ENCODE results near the gene PHC2.

The PHC2 gene

GRCh38 chr1:33343539-33343938, 87.4 kb downstream of the PHC2 start:
- H3K9me3 ChIP-seq (ENCODE audit: control insufficient read depth, low read length) = no peaks in the 10 kb centered on the region
- no peak overlapping the region for H3K4me2 ChIP-seq (ENCODE audit: low read length)
- no peak for TF ChIP-seq CTCF (IDR thresholded peaks at IDR 0.05)
- peaks cover 6% of the 10 kb centered on the region for H3K4me1 ChIP-seq
- no peaks in the 10 kb centered on the region for H3K27me3 ChIP-seq (ENCODE audit: control insufficient read depth, insufficient read depth, low read length)
- H3K4me3 ChIP-seq (ENCODE audit: low read depth, low read length) = no peak overlapping the region
- no peak overlapping the region for H2AFZ ChIP-seq
- peaks cover 51% of the 10 kb centered on the region for H3K79me2 ChIP-seq
- H3K9ac ChIP-seq = no peak overlapping the region
- H3K27ac ChIP-seq = no peak overlapping the region
- no peaks in the 10 kb centered on the region for H3K36me3 ChIP-seq (ENCODE audit: control insufficient read depth, insufficient read depth, low read length)

- H3K4me2 ChIP-seq (ENCODE audit: low read length) = no peak overlapping the region
- no peak overlapping the region for H2AFZ ChIP-seq
- H3K9me3 ChIP-seq (ENCODE audit: control insufficient read depth, low read length) = no peaks in the 10 kb centered on the region
- peaks cover 3% of the 10 kb centered on the region for H3K4me1 ChIP-seq
- no peak overlapping the region for H3K9ac ChIP-seq
- no peaks in the 10 kb centered on the region for H3K36me3 ChIP-seq (ENCODE audit: control insufficient read depth, insufficient read depth, low read length)
- no peak overlapping the region for H3K4me3 ChIP-seq (ENCODE audit: low read depth, low read length)
- H3K27ac ChIP-seq = no peak overlapping the region
- peaks cover 49% of the 10 kb centered on the region for H3K79me2 ChIP-seq
- no peaks in the 10 kb centered on the region for H3K27me3 ChIP-seq (ENCODE audit: control insufficient read depth, insufficient read depth, low read length)
- TF ChIP-seq CTCF (IDR thresholded peaks at IDR 0.05) = no peak
Measured at GRCh38 chr1:33342041-33342723, 88.7 kb downstream of the PHC2 start.

- Histone ChIP-seq H3K4me1 (peaks cover 3% of the 10 kb centered on the region), H3K27ac (no peak overlapping the region)
- no peak for TF ChIP-seq CTCF (IDR thresholded peaks at IDR 0.05)
Measured at GRCh38 chr1:33341190-33341589, 89.7 kb downstream of the PHC2 start.

DNA sequence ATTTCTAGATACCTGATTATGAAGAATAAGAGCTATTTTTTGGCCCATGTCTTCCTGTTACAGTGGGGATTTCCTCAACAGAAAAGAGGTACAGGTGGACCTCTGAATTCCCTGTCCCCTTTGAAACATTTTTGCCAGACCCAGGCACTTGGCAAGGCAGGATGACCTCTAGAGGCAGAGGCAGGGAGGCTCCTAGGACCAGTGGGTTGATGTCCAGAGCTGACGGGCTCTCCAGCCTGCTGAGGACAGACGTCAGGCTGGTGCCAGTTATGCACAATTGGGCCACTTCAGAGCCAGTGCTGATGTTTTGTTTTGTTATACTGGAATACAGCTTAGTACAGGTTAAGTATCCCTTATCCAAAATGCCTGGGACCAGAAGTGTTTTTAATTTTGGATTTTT, 91.5 kb downstream of the PHC2 start:
- Histone ChIP-seq H3K4me3 (ENCODE audit: low read depth, low read length) (no peak overlapping the region), H3K4me1 (peaks cover 3% of the 10 kb centered on the region), H3K9ac (no peak overlapping the region), H3K36me3 (ENCODE audit: control insufficient read depth, insufficient read depth, low read length) (no peaks in the 10 kb centered on the region), H2AFZ (no peak overlapping the region), H3K4me2 (ENCODE audit: low read length) (no peak overlapping the region), H3K79me2 (peaks cover 48% of the 10 kb centered on the region), H3K27ac (peak overlapping the region; percentile 30), H3K27me3 (ENCODE audit: control insufficient read depth, insufficient read depth, low read length) (no peaks in the 10 kb centered on the region), H3K9me3 (ENCODE audit: control insufficient read depth, low read length) (no peaks in the 10 kb centered on the region)
- TF ChIP-seq CTCF (IDR thresholded peaks at IDR 0.05) = no peak

More at GRCh38 chr1:33341190-33341589, 89.7 kb downstream of the PHC2 start:
- no peaks in the 10 kb centered on the region for H3K27me3 ChIP-seq (ENCODE audit: control insufficient read depth, insufficient read depth, low read length)
- no peaks in the 10 kb centered on the region for H3K36me3 ChIP-seq (ENCODE audit: control insufficient read depth, insufficient read depth, low read length)
- H2AFZ ChIP-seq = no peak overlapping the region
- H3K79me2 ChIP-seq = peaks cover 50% of the 10 kb centered on the region
- no peak overlapping the region for H3K4me3 ChIP-seq (ENCODE audit: low read depth, low read length)
- H3K4me2 ChIP-seq (ENCODE audit: low read length) = no peak overlapping the region
- H3K9ac ChIP-seq = no peak overlapping the region
- H3K9me3 ChIP-seq (ENCODE audit: control insufficient read depth, low read length) = no peaks in the 10 kb centered on the region

Measured in parathyroid adenoma (tissue), 2 donors.